Endothelial cell of umbilical vein (primary cell): ENCODE data around the gene AQP1.

ENCODE experiments used
- JUN ChIP-seq: IDR thresholded peaks from 2 replicates; pipeline ENCODE4 v1.6.1; 2011; ENCODE audit warnings: borderline replicate concordance, low read depth; ENCODE audit not compliant: insufficient read length, insufficient read depth
- POLR2A ChIP-seq: IDR thresholded peaks from 2 replicates; pipeline ENCODE4 v1.6.1; 2012; ENCODE audit warnings: low read depth, mild to moderate bottlenecking, control low read depth, low read length
- TF ChIP-seq, protein P1 (sequence below), 2 donors: IDR thresholded peaks; 1 replicate in 1 of 2; 2 replicates in 1 of 2; pipeline ENCODE4 v1.5.1; 2011; ENCODE audit warnings: low read length in 2 of 2, mild to moderate bottlenecking in 2 of 2, moderate library complexity in 2 of 2, control low read depth in 1 of 2, inconsistent platforms in 1 of 2, low read depth in 1 of 2; ENCODE audit not compliant: insufficient read depth in 1 of 2; ENCODE audit errors: extremely low read depth in 1 of 2
- TF ChIP-seq, protein P2 (sequence below): IDR thresholded peaks from 2 replicates; pipeline ENCODE4 v1.6.1; 2011; ENCODE audit not compliant: insufficient read depth, insufficient read length

- TF ChIP-seq POLR2A (no peak), JUN (no peak)
- TF ChIP-seq, protein P1, sequence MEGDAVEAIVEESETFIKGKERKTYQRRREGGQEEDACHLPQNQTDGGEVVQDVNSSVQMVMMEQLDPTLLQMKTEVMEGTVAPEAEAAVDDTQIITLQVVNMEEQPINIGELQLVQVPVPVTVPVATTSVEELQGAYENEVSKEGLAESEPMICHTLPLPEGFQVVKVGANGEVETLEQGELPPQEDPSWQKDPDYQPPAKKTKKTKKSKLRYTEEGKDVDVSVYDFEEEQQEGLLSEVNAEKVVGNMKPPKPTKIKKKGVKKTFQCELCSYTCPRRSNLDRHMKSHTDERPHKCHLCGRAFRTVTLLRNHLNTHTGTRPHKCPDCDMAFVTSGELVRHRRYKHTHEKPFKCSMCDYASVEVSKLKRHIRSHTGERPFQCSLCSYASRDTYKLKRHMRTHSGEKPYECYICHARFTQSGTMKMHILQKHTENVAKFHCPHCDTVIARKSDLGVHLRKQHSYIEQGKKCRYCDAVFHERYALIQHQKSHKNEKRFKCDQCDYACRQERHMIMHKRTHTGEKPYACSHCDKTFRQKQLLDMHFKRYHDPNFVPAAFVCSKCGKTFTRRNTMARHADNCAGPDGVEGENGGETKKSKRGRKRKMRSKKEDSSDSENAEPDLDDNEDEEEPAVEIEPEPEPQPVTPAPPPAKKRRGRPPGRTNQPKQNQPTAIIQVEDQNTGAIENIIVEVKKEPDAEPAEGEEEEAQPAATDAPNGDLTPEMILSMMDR (IDR thresholded peaks at IDR 0.05; ENCODE audit: extremely low read depth in 1 of 2, insufficient read depth in 1 of 2, low read depth in 1 of 2, low read length in 2 of 2), result no peak
- TF ChIP-seq, protein P2, sequence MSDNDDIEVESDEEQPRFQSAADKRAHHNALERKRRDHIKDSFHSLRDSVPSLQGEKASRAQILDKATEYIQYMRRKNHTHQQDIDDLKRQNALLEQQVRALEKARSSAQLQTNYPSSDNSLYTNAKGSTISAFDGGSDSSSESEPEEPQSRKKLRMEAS, result no peak
Observed at GRCh38 chr7:30923009-30923773, 11.5 kb downstream of the AQP1 start.
